HEK293 (cell line): Measurements from ENCODE around the gene STOML1.

ENCODE experiments used
- BCL6B ChIP-seq: fragments of 450-650 bp; formaldehyde crosslinking; IDR thresholded peaks from 2 replicates; pipeline ENCODE4 v1.5.1; 2017; ENCODE audit warnings: missing biosample characterization, missing genetic modification characterization
- HOXC10 ChIP-seq: sonication (generic); formaldehyde crosslinking; IDR thresholded peaks from 2 replicates; pipeline ENCODE4 v1.8.1; 2023; ENCODE audit warnings: mild to moderate bottlenecking, missing genetic modification reagents
- IKZF3 ChIP-seq: fragments of 450-650 bp; IDR thresholded peaks from 2 replicates; pipeline ENCODE4 v1.5.0; 2018; ENCODE audit warnings: missing biosample characterization, mild to moderate bottlenecking, missing genetic modification characterization, moderate library complexity
- KLF1 ChIP-seq: fragments of 450-650 bp; formaldehyde crosslinking; IDR thresholded peaks from 2 replicates; pipeline ENCODE4 v1.5.1; 2016; ENCODE audit warnings: missing biosample characterization, missing genetic modification characterization
- PRDM1 ChIP-seq: fragments of 450-650 bp; formaldehyde crosslinking; IDR thresholded peaks from 2 replicates; pipeline ENCODE4; 2016; ENCODE audit warnings: missing biosample characterization, missing genetic modification characterization
- SETDB1 ChIP-seq: IDR thresholded peaks from one replicate; pipeline ENCODE4 v1.6.1; 2017; ENCODE audit warnings: mild to moderate bottlenecking, low read length, moderate library complexity, mixed read lengths; ENCODE audit not compliant: insufficient read length
- SP2 ChIP-seq: fragments of 450-650 bp; formaldehyde crosslinking; IDR thresholded peaks from 2 replicates; pipeline ENCODE4 v1.5.1; 2016; ENCODE audit warnings: missing biosample characterization, missing genetic modification characterization
- SP3 ChIP-seq: fragments of 450-650 bp; formaldehyde crosslinking; IDR thresholded peaks from 2 replicates; pipeline ENCODE4 v1.5.1; 2016; ENCODE audit warnings: missing biosample characterization, missing genetic modification characterization
- TCF7L2 ChIP-seq: IDR thresholded peaks from 2 replicates; pipeline ENCODE4 v1.6.1; 2011; ENCODE audit warnings: low read depth, mild to moderate bottlenecking, inconsistent platforms, low read length, moderate library complexity, borderline replicate concordance
- WT1 ChIP-seq: fragments of 450-650 bp; formaldehyde crosslinking; IDR thresholded peaks from 2 replicates; pipeline ENCODE4 v1.5.1; 2016; ENCODE audit warnings: missing biosample characterization, missing genetic modification characterization
- ZEB2 ChIP-seq: fragments of 450-650 bp; formaldehyde crosslinking; IDR thresholded peaks from 2 replicates; pipeline ENCODE4 v1.5.1; 2016; ENCODE audit warnings: missing biosample characterization, missing genetic modification characterization
- ZNF114 ChIP-seq: fragments of 450-650 bp; formaldehyde crosslinking; IDR thresholded peaks from 2 replicates; pipeline ENCODE4 v1.5.0; 2017; ENCODE audit warnings: missing biosample characterization, missing genetic modification characterization
- ZNF174 ChIP-seq: fragments of 450-650 bp; formaldehyde crosslinking; IDR thresholded peaks from 2 replicates; pipeline ENCODE4 v1.5.0; 2017; ENCODE audit warnings: missing biosample characterization, mild to moderate bottlenecking, missing genetic modification characterization
- ZNF211 ChIP-seq: fragments of 450-650 bp; formaldehyde crosslinking; IDR thresholded peaks from 2 replicates; pipeline ENCODE4 v1.5.1; 2016; ENCODE audit warnings: low read depth, missing biosample characterization, missing genetic modification characterization
- ZNF221 ChIP-seq: fragments of 450-650 bp; formaldehyde crosslinking; IDR thresholded peaks from 2 replicates; pipeline ENCODE4 v1.5.1; 2017; ENCODE audit warnings: missing biosample characterization, missing genetic modification characterization, borderline replicate concordance
- ZNF266 ChIP-seq: fragments of 450-650 bp; formaldehyde crosslinking; IDR thresholded peaks from 2 replicates; pipeline ENCODE4 v1.5.1; 2016; ENCODE audit warnings: missing biosample characterization, missing genetic modification characterization, low read depth
- ZNF274 ChIP-seq, 2 experiments: fragments of 200-500 bp in 1 of 2; fragments of 450-650 bp in 1 of 2; sonication (Bioruptor generic) in 1 of 2; formaldehyde crosslinking in 1 of 2; IDR thresholded peaks; 2 replicates each; pipeline versions ENCODE4 v1.5.1 to v1.6.1; 2014 to 2016; ENCODE audit warnings: borderline replicate concordance in 1 of 2, inconsistent platforms in 1 of 2, low read length in 1 of 2, missing biosample characterization in 1 of 2, missing genetic modification characterization in 1 of 2
- ZNF302 ChIP-seq: fragments of 450-650 bp; formaldehyde crosslinking; IDR thresholded peaks from 2 replicates; pipeline ENCODE4 v1.5.1; 2016; ENCODE audit warnings: missing biosample characterization, missing genetic modification characterization, low read depth
- ZNF335 ChIP-seq: fragments of 450-650 bp; formaldehyde crosslinking; conservative IDR thresholded peaks from 2 replicates; pipeline ENCODE4 v1.5.1; 2016; ENCODE audit warnings: missing biosample characterization, missing genetic modification characterization
- ZNF341 ChIP-seq: fragments of 450-650 bp; formaldehyde crosslinking; IDR thresholded peaks from 2 replicates; pipeline ENCODE4; 2016; ENCODE audit warnings: low read depth, missing biosample characterization, missing genetic modification characterization
- ZNF426 ChIP-seq: fragments of 450-650 bp; formaldehyde crosslinking; IDR thresholded peaks from 2 replicates; pipeline ENCODE4 v1.5.1; 2017; ENCODE audit warnings: missing biosample characterization, missing genetic modification characterization, mild to moderate bottlenecking, inconsistent platforms, moderate library complexity
- ZNF529 ChIP-seq: fragments of 450-650 bp; formaldehyde crosslinking; IDR thresholded peaks from 2 replicates; pipeline ENCODE4 v1.5.1; 2017; ENCODE audit warnings: missing genetic modification characterization, missing biosample characterization; ENCODE audit not compliant: insufficient replicate concordance
- ZNF561 ChIP-seq: fragments of 450-650 bp; IDR thresholded peaks from 2 replicates; pipeline ENCODE4 v1.5.1; 2018; ENCODE audit warnings: missing biosample characterization, missing genetic modification characterization, borderline replicate concordance
- ZNF585B ChIP-seq: fragments of 450-650 bp; formaldehyde crosslinking; IDR thresholded peaks from 2 replicates; pipeline ENCODE4 v1.5.1; 2016; ENCODE audit warnings: missing biosample characterization, missing genetic modification characterization
- ZNF658 ChIP-seq: fragments of 450-650 bp; formaldehyde crosslinking; IDR thresholded peaks from 2 replicates; pipeline ENCODE4; 2016; ENCODE audit warnings: missing biosample characterization, missing genetic modification characterization
- ZNF677 ChIP-seq: fragments of 450-650 bp; IDR thresholded peaks from 2 replicates; pipeline ENCODE4 v1.5.0; 2018; ENCODE audit warnings: missing biosample characterization, mild to moderate bottlenecking, missing genetic modification characterization, moderate library complexity
- ZNF692 ChIP-seq: fragments of 450-650 bp; formaldehyde crosslinking; IDR thresholded peaks from 2 replicates; pipeline ENCODE4 v1.5.1; 2016; ENCODE audit warnings: missing biosample characterization, missing genetic modification characterization
- ZNF792 ChIP-seq: fragments of 450-650 bp; formaldehyde crosslinking; IDR thresholded peaks from 2 replicates; pipeline ENCODE4 v1.5.1; 2016; ENCODE audit warnings: missing biosample characterization, missing genetic modification characterization
- ZSCAN16 ChIP-seq: fragments of 450-650 bp; formaldehyde crosslinking; IDR thresholded peaks from 2 replicates; pipeline ENCODE4 v1.5.1; 2016; ENCODE audit warnings: missing biosample characterization, missing genetic modification characterization
- ZSCAN23 ChIP-seq: fragments of 450-650 bp; formaldehyde crosslinking; IDR thresholded peaks from 2 replicates; pipeline ENCODE4 v1.5.1; 2016; ENCODE audit warnings: missing biosample characterization, missing genetic modification characterization
- ZSCAN30 ChIP-seq: fragments of 450-650 bp; IDR thresholded peaks from 2 replicates; pipeline ENCODE4 v1.5.1; 2018; ENCODE audit warnings: missing biosample characterization, mild to moderate bottlenecking, missing genetic modification characterization, moderate library complexity
- TF ChIP-seq, protein P1 (sequence below): fragments of 450-650 bp; IDR thresholded peaks from 2 replicates; pipeline ENCODE4 v1.5.1; 2018; ENCODE audit warnings: missing biosample characterization, missing genetic modification characterization
- TF ChIP-seq, protein P2 (sequence below): sonication (generic); formaldehyde crosslinking; IDR thresholded peaks from 2 replicates; pipeline ENCODE4 v1.8.1; 2022; ENCODE audit warnings: mild to moderate bottlenecking, moderate library complexity, missing genetic modification reagents
- TF ChIP-seq, protein P3 (sequence below): fragments of 450-650 bp; formaldehyde crosslinking; IDR thresholded peaks from 2 replicates; pipeline ENCODE4 v1.5.1; 2016; ENCODE audit warnings: missing biosample characterization, missing genetic modification characterization

The STOML1 gene

DNA sequence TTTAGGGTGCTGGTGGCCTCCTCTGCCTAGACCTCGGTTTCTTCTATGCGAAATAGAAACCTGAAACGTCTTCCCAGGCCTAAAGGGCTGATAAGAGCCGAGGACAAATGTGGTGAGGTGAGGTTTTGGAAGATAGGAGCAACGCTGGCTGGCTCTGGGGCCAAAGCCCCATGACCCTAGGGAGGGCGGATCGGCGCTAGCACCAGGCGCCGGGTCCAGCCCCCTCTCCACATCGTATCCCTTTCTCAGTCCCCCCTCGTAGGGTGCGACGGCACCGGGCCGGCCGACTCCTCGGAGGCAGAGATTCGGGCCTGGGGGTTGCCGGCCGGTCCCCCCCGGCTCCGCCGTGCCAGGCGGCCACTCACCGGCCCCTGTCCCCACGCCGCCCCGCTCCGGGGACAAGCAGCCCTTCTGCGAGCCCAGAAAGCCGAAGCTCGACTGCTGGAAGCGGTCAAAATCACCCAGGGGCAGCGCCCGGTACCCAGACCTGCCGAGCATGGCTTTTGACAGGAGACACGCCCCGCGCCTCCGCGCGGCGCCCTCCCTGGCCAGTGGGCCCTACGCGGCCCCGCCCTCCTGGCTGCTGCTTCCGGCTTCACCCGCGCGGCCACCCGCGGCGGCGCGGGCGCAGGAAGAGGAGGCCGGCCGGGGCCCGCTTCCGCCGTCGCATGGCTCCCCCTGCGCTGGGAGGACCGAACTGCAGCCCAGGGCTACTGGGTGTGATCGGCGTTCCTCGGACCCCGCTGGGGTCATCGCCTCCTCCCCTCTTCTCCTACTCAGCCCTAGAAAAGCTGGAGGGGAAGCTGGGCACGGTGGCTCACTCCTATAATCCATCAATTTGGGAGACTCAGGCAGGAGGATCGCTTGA is at the start of gene STOML1 (continued):
- TF ChIP-seq ZNF692 (tag by site-specific recombination), result peak; percentile 97
- no peak for TF ChIP-seq HOXC10
- no peak for TF ChIP-seq ZNF211 (tag by site-specific recombination)
- TF ChIP-seq WT1 (tag by site-specific recombination), result no peak
- TF ChIP-seq, protein P1, sequence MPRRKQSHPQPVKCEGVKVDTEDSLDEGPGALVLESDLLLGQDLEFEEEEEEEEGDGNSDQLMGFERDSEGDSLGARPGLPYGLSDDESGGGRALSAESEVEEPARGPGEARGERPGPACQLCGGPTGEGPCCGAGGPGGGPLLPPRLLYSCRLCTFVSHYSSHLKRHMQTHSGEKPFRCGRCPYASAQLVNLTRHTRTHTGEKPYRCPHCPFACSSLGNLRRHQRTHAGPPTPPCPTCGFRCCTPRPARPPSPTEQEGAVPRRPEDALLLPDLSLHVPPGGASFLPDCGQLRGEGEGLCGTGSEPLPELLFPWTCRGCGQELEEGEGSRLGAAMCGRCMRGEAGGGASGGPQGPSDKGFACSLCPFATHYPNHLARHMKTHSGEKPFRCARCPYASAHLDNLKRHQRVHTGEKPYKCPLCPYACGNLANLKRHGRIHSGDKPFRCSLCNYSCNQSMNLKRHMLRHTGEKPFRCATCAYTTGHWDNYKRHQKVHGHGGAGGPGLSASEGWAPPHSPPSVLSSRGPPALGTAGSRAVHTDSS (tag by site-specific recombination), result peak; percentile 82; the same call in 1 of the 2 replicates
- TF ChIP-seq ZNF658 (tag by site-specific recombination), result no peak
- no peak for TF ChIP-seq ZNF677
- TF ChIP-seq KLF1 (tag by site-specific recombination), result peak; percentile 46
- TF ChIP-seq ZNF335 (tag by site-specific recombination), result no peak
- TF ChIP-seq SP2 (tag by site-specific recombination), result peak; percentile 73
- TF ChIP-seq, protein P2, sequence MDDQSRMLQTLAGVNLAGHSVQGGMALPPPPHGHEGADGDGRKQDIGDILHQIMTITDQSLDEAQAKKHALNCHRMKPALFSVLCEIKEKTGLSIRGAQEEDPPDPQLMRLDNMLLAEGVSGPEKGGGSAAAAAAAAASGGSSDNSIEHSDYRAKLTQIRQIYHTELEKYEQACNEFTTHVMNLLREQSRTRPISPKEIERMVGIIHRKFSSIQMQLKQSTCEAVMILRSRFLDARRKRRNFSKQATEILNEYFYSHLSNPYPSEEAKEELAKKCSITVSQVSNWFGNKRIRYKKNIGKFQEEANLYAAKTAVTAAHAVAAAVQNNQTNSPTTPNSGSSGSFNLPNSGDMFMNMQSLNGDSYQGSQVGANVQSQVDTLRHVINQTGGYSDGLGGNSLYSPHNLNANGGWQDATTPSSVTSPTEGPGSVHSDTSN, result peak; percentile 61; the same call in 1 of the 2 replicates
- TF ChIP-seq, protein P3, sequence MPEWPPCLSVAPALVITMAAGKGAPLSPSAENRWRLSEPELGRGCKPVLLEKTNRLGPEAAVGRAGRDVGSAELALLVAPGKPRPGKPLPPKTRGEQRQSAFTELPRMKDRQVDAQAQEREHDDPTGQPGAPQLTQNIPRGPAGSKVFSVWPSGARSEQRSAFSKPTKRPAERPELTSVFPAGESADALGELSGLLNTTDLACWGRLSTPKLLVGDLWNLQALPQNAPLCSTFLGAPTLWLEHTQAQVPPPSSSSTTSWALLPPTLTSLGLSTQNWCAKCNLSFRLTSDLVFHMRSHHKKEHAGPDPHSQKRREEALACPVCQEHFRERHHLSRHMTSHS (tag by site-specific recombination), result no peak
- TF ChIP-seq ZNF426 (tag by site-specific recombination), result no peak
- TF ChIP-seq ZNF561, result peak; percentile 100
- TF ChIP-seq ZSCAN30, result peak; percentile 96
- no peak for TF ChIP-seq BCL6B (tag by site-specific recombination)
- no peak for TF ChIP-seq ZNF114 (tag by site-specific recombination)
- TF ChIP-seq IKZF3, result peak; percentile 78
- no peak for TF ChIP-seq ZSCAN23 (tag by site-specific recombination)
- TF ChIP-seq SETDB1, result no peak
- TF ChIP-seq TCF7L2, result no peak
- no peak for TF ChIP-seq PRDM1
- TF ChIP-seq ZNF792 (tag by site-specific recombination), result no peak
- peak; percentile 31; the same call in 1 of the 2 replicates for TF ChIP-seq ZEB2
- TF ChIP-seq ZNF266 (tag by site-specific recombination), result no peak
- no peak for TF ChIP-seq ZSCAN16 (tag by site-specific recombination)
- no peak for TF ChIP-seq ZNF585B
- no peak for TF ChIP-seq ZNF221 (tag by site-specific recombination)
- TF ChIP-seq ZNF274 (IDR thresholded peaks at IDR 0.05; ENCODE audit: low read length), result no peak
- TF ChIP-seq ZNF274 (tag by site-specific recombination; IDR thresholded peaks at IDR 0.05; ENCODE audit: borderline replicate concordance), result no peak
- TF ChIP-seq ZNF341 (tag by site-specific recombination), result no peak
- TF ChIP-seq SP3 (tag by site-specific recombination), result peak; percentile 66
- no peak for TF ChIP-seq ZNF302
- no peak for TF ChIP-seq ZNF529 (tag by site-specific recombination)
- no peak; the same call in 1 of the 2 replicates for TF ChIP-seq ZNF174 (tag by site-specific recombination)
